HepG2 (cell line): ENCODE data around the gene PPP1R13L.
"Not testable (repeated sequence)": the region's sequence is repeated elsewhere in the genome, so short reads cannot be mapped to it uniquely, and the experiment has no call there.

Experiments
- FOXA3 ChIP-seq: IDR thresholded peaks from 2 replicates; pipeline ENCODE4 v1.6.1; 2016; ENCODE audit warnings: missing genetic modification reagents, missing compliant biosample characterization
- IRF2 ChIP-seq: IDR thresholded peaks from 2 replicates; pipeline ENCODE4 v1.6.1; 2018; ENCODE audit warnings: missing genetic modification reagents, missing compliant biosample characterization
- MAFK ChIP-seq, 2 experiments: IDR thresholded peaks in 1 of 2; conservative IDR thresholded peaks in 1 of 2; 2 replicates each; pipeline ENCODE4 v1.6.1; 2011; ENCODE audit warnings: improper control_type of control experiment in 2 of 2, low read length in 2 of 2
- NR1H2 ChIP-seq: sonication (generic); formaldehyde crosslinking; IDR thresholded peaks from 2 replicates; pipeline ENCODE4 v1.8.1; 2022; ENCODE audit warnings: low read depth, missing genetic modification reagents, borderline replicate concordance
- SOX13 ChIP-seq, 3 experiments: fragments of 450-650 bp in 1 of 3; sonication (generic) in 1 of 3; formaldehyde crosslinking in 1 of 3; IDR thresholded peaks in 2 of 3; conservative IDR thresholded peaks in 1 of 3; 2 replicates each; pipeline versions ENCODE4 v1.5.0 to v1.6.1; 2016 to 2020; ENCODE audit warnings: antibody characterized with exemption in 1 of 3, mild to moderate bottlenecking in 1 of 3, missing compliant biosample characterization in 1 of 3, missing genetic modification reagents in 1 of 3, moderate library complexity in 1 of 3
- TAF15 ChIP-seq: fragments of 200-400 bp; formaldehyde crosslinking; IDR thresholded peaks from one replicate; pipeline ENCODE4 v1.6.1; 2018; ENCODE audit warnings: mild to moderate bottlenecking, low read depth, low read length; ENCODE audit not compliant: poor library complexity, severe bottlenecking
- ZFP90 ChIP-seq: sonication (generic); formaldehyde crosslinking; IDR thresholded peaks from 2 replicates; pipeline ENCODE4 v1.8.0; 2022; ENCODE audit warnings: missing genetic modification reagents, mild to moderate bottlenecking, inconsistent platforms, borderline replicate concordance
- ZNF296 ChIP-seq: sonication (generic); formaldehyde crosslinking; conservative IDR thresholded peaks from 2 replicates; pipeline ENCODE4 v1.5.0; 2020; ENCODE audit warnings: mild to moderate bottlenecking, missing genetic modification reagents
- TF ChIP-seq, protein P1 (sequence below): sonication (generic); formaldehyde crosslinking; IDR thresholded peaks from 2 replicates; pipeline ENCODE4 v1.5.0; 2020; ENCODE audit warnings: mild to moderate bottlenecking, missing genetic modification reagents, moderate library complexity

DNA sequence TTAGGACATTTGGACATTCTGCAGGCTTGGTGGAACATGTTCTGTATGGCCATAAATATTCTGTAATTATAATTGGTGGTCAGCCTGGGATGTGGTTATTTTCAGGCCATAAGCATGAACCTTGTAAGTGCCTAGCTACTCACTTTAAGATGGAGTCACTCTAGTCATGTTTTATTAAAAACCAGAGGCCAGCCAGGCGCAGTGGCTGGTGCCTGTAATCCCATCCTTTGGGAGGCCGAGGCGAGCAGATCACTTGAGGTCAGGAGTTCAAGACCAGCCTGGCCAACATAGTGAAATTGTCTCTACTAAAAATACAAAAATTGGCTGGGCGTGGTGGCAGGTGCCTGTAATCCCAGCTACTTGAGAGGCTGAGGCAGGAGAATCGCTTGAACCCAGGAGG is 2.7 kb upstream of the PPP1R13L start:
- TF ChIP-seq TAF15; MAFK (conservative IDR thresholded peaks at IDR 0.05 in 1 of 2, IDR thresholded peaks at IDR 0.05 in 1 of 2; ENCODE audit: low read length in 2 of 2); SOX13 (IDR thresholded peaks at IDR 0.05); SOX13 (CRISPR knock-in tag; conservative IDR thresholded peaks at IDR 0.05 in 1 of 2, IDR thresholded peaks at IDR 0.05 in 1 of 2); ZFP90 (CRISPR knock-in tag); ZNF296 (CRISPR knock-in tag); NR1H2 (CRISPR knock-in tag); FOXA3 (CRISPR knock-in tag); IRF2 (CRISPR knock-in tag): not testable (repeated sequence)
- TF ChIP-seq, protein P1, sequence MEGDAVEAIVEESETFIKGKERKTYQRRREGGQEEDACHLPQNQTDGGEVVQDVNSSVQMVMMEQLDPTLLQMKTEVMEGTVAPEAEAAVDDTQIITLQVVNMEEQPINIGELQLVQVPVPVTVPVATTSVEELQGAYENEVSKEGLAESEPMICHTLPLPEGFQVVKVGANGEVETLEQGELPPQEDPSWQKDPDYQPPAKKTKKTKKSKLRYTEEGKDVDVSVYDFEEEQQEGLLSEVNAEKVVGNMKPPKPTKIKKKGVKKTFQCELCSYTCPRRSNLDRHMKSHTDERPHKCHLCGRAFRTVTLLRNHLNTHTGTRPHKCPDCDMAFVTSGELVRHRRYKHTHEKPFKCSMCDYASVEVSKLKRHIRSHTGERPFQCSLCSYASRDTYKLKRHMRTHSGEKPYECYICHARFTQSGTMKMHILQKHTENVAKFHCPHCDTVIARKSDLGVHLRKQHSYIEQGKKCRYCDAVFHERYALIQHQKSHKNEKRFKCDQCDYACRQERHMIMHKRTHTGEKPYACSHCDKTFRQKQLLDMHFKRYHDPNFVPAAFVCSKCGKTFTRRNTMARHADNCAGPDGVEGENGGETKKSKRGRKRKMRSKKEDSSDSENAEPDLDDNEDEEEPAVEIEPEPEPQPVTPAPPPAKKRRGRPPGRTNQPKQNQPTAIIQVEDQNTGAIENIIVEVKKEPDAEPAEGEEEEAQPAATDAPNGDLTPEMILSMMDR (CRISPR knock-in tag), result not testable (repeated sequence)
